SK-N-MC (cell line): Measurements from ENCODE around the gene RSRP1.
"Not testable (repeated sequence)": the region's sequence is repeated elsewhere in the genome, so short reads cannot be mapped to it uniquely, and the experiment has no call there.

Experiments used
- EZH2 ChIP-seq: fragments of 200-600 bp; sonication (generic); IDR thresholded peaks from one replicate; pipeline ENCODE4 v1.6.1; 2017; ENCODE audit warnings: antibody characterized with exemption
- POLR2AphosphoS5 ChIP-seq: IDR thresholded peaks from 2 replicates; pipeline ENCODE4 v1.6.1; 2012; ENCODE audit warnings: mild to moderate bottlenecking, low read depth, low read length, borderline replicate concordance

DNA sequence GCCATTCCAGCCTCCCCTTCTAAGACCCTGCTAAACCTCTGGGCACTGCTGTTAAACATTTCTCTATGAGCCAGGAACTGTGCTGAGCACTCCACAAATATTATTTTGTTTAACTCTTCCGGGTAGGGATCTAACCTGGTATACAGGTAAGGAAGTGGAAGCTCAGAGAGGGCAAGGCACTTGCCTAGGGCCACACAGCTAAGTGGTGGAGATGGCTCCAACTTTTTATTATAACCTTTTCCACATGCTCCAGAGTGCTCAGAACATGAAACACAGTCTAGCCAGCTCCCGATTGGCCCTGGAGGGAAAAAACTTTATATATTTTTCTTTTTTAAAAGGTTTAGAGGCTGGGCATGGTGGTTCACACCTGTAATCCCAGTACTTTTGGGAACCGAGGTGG lies 38.6 kb upstream of the RSRP1 start:
- not testable (repeated sequence) for TF ChIP-seq POLR2AphosphoS5, EZH2
